HG03045 (cell line): ENCODE results near the gene USH1G.
A peak's percentile ranks its signal among the peaks of the same experiment; 100 is the strongest.
"Not testable (repeated sequence)": the region's sequence is repeated elsewhere in the genome, so short reads cannot be mapped to it uniquely, and the experiment has no call there.

Source experiments
- ATAC-seq: cut with Tn5 transposase; IDR thresholded peaks from one replicate; pipeline ENCODE4 v1.9.1; 2021; ENCODE audit warnings: mild to moderate bottlenecking, moderate library complexity; ENCODE audit not compliant: unreplicated experiment

USH1G gene

GRCh38 chr17:74922694-74923537 is at the start of gene USH1G:
Gene USH1G, minus strand, starts transcription at chr17:74923255. Its CDS starts 182 bp downstream, at chr17:74923073.
- no peak for ATAC-seq

- peak; percentile 52 for ATAC-seq
These were observed 49.3 kb upstream of the USH1G start, which contains the start of gene HID1 for GRCh38 chr17:74972107-74972972. Gene HID1, minus strand, starts transcription at chr17:74972759. Its CDS starts 103 bp downstream, at chr17:74972656.

GRCh38 chr17:74971842-74972106 is 48.7 kb upstream of the USH1G start:
- no peak for ATAC-seq

- no peak for ATAC-seq
These were observed 48.2 kb upstream of the USH1G start for GRCh38 chr17:74971069-74971841.

GRCh38 chr17:74970395-74970794 is 47.3 kb upstream of the USH1G start:
- no peak for ATAC-seq

- ATAC-seq: not testable (repeated sequence)
These were observed 46.4 kb upstream of the USH1G start for GRCh38 chr17:74969501-74969900.

- no peak for ATAC-seq
These were observed 45.3 kb upstream of the USH1G start for GRCh38 chr17:74968361-74968780.

GRCh38 chr17:74964988-74965622 is 42.0 kb upstream of the USH1G start:
- ATAC-seq: no peak

GRCh38 chr17:74964246-74964761 is 41.2 kb upstream of the USH1G start:
- no peak for ATAC-seq

- no peak for ATAC-seq
These were observed 40.6 kb upstream of the USH1G start for GRCh38 chr17:74963656-74964055.

- ATAC-seq: no peak
These were observed 39.8 kb upstream of the USH1G start for GRCh38 chr17:74962622-74963394.

GRCh38 chr17:74961657-74962350 is 38.7 kb upstream of the USH1G start:
- ATAC-seq: no peak

- ATAC-seq: no peak
These were observed 37.7 kb upstream of the USH1G start for GRCh38 chr17:74960570-74961342.

GRCh38 chr17:74959826-74960515 is 36.9 kb upstream of the USH1G start:
- no peak for ATAC-seq

GRCh38 chr17:74957935-74958740 is 35.1 kb upstream of the USH1G start:
- no peak for ATAC-seq

- ATAC-seq: no peak
These were observed 33.0 kb upstream of the USH1G start for GRCh38 chr17:74956093-74956492.
